ENCODE data around the gene CALHM3.

- TF ChIP-seq TAF1 (IDR thresholded peaks at IDR 0.05; ENCODE audit: low read depth, low read length) (no peak), POLR2AphosphoS5 (IDR thresholded peaks at IDR 0.05; ENCODE audit: low read depth, low read length) (no peak), SPI1 (IDR thresholded peaks at IDR 0.05; ENCODE audit: low read depth, low read length) (no peak), POLR2A (IDR thresholded peaks at IDR 0.05; ENCODE audit: low read depth, low read length) (0 out of 2 replicates have a peak, but pooled peaks have one; percentile 32), POU2F2 (IDR thresholded peaks at IDR 0.05; ENCODE audit: low read depth, low read length) (no peak), PAX5 (IDR thresholded peaks at IDR 0.05; ENCODE audit: insufficient read depth, low read length, severe bottlenecking) (no peak)
Measured at GRCh38 chr10:103443475-103444185, 35.4 kb downstream of the CALHM3 start.

All from GM12891 (cell line).